PC-9 (cell line): ENCODE data around the gene TMEM270.

Source experiments
- CTCF ChIP-seq: fragments of 200-600 bp; sonication (generic); conservative IDR thresholded peaks from 2 replicates; pipeline ENCODE4 v1.6.1; 2017; ENCODE audit warnings: mixed run types, antibody characterized with exemption, mild to moderate bottlenecking, moderate library complexity
- EZH2 ChIP-seq: fragments of 200-600 bp; sonication (generic); IDR thresholded peaks from 2 replicates; pipeline ENCODE4 v1.8.0; 2017; ENCODE audit warnings: antibody characterized with exemption, low read depth

GRCh38 chr7:73823873-73824592 lies 36.9 kb upstream of the TMEM270 start:
- TF ChIP-seq CTCF (no peak), EZH2 (no peak)
